Stimulated activated CD8-positive, alpha-beta memory T cell treated with anti-CD3 and anti-CD28 coated beads, Interleukin-4, amount 100 ng/mL, for 4 hours (primary cell): ENCODE data around the gene GAS7.

Experiments used
- DNase-seq, 2 donors: peaks; one replicate each; pipeline ENCODE4 v3.0.0-alpha.2; 2020; ENCODE audit warnings: low read depth in 2 of 2, low spot score in 1 of 2

GAS7 gene

DNA sequence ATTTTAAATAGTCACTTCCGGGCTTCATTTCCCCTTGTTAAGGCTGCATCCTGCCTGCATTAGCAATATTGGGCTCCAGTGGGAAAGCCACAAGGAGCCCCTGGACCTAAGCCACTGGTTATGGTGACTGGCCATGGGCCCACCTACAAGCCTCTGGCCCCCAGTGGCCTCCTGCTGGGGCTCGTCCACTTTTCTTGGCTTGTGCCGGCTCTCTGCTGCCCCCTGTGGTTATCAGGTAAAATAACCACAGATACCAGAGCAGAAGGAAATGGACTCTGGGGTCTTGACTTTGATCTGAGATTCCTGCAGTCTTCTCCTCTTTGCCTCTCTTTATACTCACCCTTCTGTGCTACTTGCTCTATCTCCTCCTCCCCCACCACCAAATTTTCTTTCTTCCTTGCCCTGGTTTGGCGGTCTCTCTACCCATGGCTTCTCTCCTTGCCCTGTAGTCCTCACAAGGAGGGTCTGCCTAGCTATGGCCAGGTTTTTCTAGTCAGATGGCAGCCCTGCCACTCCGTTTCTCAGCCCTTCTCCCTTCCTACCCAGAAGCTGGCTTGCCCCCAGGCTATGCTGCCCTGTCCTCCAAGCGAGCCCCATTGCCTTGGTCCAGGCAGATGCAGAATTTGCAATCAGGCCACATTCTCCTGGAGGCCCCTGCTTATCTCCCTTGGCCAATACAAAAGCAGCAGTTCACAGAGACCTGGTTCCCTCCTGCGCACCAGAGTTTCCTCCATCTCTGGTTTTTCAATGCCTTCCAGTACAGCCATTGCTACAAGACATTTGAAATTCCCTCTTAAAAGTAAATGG is 210.4 kb downstream of the GAS7 start:
- no peak for DNase-seq

DNA sequence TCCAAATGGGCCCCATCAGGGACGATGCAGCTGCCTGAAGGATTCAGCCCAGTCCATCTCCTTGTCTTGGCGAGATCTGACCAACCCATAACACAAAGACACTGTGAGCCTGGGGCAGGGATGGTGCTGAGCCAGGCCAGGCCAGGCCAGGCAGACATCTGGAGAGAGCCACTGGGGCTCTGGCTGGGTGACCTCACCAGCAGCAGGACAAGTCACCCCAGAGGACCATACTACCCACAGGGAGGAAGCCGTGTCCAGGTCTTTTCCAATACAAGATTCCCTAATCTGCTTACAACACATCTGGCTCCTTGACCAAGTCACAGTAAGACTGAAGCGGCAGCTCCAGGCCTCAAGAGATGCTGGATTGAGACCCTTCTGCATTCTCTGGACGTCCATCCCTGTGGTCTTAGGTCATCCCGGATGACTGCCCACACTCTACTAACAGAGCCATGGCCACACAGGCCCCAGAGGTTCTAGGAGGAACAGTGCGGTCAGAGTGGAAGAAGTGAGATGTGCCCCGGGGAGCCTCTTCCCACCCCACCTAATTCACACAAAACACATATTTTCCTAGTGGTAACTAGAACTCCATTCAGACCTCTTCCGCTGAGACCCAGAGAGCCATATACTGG is 211.5 kb downstream of the GAS7 start:
- no peak for DNase-seq

GRCh38 chr17:9985646-9986045 is 212.8 kb downstream of the GAS7 start:
- no peak for DNase-seq

- no peak for DNase-seq
Observed at GRCh38 chr17:9984768-9985167, 213.6 kb downstream of the GAS7 start.

DNA sequence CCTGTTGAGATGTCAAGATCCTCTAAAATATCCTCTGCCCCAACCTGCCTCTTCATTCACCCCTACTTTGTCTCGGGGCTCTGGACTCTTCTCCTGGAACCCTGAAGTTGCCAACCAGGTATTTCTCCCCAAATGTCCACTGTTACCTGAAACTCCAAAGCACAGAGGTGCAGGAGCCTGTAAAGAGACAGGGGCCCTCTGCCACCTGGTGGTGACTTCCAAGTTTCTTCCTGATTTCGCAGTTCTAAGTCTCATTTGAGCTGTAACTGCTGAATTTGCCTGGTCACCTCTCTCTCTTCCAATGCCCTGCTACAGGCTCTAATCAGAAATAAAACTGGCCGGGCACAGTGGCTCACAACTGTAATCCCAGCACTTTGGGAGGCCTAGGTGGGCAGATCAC is 216.2 kb downstream of the GAS7 start:
- DNase-seq = no peak

DNA sequence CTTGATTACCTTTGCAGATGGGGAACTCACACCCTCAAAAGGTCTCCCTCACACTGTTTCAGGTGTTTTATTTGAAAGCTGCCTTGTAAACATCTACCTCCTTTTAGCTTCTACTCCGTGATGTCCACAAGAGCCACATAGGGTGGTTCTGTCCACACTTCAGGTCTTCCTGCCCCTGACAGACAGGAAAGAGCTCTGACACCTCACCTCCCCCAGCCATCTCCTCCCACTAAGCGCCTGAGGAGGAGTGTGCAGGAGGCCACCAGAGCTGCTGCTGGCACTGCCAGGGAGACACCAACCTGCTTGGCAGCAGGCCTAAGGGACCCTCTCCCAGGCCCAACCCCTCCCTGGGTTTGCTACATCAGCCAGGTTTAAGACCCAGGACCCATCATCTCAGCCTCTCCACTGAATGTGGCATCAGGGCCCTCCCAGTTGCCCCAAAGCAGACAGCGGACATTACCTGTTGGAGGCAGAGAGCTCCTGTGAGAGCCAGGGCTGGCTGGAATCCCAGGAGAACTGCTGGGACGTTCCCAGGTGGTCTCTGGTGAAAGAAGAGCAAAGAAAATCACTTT is 217.0 kb downstream of the GAS7 start:
- no peak for DNase-seq

DNA sequence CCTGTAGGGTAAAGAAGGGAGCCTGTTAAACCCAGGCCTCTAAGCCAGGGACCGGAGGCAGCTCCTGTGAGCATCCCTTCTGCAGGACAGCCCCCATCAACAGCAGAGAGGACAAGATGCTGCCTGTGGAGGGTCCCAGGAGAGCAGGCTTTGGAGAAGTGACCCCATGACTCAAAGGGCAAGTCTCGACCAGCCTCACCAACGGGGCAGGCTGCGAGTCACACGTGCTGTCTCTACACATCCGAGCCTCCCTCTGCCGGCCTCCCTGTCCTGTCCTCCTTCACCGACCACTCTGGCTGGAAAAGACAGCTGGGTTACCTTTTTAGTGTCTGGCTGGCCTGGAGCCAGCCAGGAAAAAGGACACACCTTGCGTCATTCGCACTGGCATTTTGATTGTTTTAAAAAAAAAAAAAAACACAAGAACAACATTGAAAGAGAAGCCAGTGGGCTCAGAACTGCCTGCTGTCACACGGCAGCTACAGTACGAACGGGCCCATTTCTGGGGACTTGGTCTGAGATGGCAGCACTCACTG is 218.9 kb downstream of the GAS7 start:
- DNase-seq = no peak

DNA sequence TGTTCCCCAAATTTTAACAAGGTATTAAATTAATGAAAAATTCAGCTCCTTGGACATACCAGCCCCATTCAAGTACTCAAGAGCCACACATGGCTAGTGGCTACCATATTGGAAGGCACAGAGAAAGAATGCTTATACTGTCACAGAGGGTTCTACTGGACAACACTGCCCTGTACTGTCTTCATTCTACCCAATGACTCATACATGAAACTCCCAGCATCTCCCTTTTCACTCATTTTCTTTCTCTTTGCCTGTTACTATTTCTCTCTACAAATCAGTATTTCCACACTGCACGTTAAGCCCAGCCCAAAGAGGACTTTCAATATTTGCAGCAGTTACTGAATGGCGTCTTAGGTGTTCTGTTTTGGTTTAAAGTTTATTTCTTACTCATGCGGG is 221.2 kb downstream of the GAS7 start:
- DNase-seq = no peak

DNA sequence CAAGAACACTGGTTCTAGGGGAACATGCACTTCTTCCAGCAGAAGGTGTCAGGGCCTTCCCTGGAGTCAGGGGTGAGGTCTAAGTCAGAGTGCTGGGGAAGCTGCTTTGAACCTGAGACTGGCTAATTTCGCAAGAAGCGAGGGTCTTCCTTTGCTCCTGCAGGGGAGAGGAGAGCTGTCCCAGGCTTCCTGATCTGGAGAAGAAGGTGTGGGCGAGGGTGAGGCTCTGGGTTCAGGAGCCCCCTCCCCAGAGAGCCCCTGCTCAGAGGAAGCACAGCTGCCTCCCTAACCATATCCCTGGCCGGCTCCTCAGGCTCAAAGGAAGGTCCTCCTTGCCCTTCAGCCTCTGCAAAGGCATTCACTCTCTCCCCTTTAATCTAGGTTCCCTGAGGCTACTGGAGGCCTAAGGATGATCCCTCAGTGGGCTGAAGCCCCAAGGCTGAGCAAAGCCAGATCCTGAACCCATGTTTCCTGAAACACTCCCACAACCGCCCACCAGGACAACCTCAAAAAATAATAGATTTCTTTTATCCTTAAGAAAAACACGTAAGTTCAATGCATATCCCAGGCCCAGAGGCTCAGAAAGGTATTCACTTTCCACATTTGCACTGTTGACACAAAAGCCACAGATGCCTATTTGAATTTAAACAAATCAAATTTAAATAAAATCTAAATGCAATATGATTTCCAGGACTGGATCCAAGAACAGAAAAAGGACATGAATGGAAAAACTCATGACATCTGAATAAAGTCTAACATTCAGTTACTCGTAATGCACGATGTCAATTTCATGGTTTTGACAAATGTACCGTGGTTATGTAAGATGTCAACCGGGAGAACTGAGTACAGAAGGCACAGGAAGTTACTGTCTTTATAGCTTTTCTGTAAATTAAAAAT is 221.9 kb downstream of the GAS7 start:
- no peak for DNase-seq

DNA sequence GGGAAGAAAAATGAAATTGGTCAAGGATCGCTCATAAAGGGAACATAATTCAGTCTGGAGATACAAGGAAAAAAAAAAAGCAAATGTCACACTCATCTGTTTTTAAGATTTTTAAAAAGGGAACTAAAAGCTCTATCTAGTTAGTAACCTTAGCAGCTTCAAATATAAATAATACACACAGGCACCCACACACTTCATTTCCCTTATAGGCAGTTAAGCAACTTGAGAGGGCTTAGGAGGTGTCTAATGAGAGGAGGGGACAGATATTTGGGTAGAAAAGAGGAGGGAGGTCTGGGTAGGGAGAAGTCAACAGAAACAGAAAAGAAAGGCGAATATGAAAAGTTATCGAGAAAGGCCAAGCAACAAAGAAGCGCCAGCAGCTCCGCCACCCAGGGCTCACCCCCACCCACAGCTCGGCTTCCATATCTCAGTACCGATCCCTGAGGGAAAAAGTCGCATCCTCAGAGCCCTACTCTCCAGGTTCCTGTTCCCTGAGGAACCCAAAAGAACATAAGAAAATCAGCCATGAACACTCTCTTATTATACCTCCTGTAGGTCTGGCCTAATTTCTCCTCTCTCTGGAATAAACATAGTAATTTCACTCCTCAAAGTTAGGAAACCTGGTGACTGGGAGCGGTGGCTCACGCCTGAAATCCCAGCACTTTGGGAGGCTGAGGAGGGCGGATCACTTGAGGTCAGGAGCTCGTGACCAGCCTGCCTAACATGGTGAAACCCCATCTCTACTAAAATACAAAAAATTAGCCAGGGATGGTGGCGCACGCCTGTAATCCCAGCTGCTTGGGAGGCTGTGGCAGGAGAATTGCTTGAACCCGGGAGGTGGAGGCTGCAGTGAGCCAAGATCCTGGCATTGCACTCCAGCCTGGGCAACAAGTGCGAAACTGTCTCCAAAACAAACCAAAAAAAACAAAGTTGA is 223.7 kb downstream of the GAS7 start:
- DNase-seq = no peak

DNA sequence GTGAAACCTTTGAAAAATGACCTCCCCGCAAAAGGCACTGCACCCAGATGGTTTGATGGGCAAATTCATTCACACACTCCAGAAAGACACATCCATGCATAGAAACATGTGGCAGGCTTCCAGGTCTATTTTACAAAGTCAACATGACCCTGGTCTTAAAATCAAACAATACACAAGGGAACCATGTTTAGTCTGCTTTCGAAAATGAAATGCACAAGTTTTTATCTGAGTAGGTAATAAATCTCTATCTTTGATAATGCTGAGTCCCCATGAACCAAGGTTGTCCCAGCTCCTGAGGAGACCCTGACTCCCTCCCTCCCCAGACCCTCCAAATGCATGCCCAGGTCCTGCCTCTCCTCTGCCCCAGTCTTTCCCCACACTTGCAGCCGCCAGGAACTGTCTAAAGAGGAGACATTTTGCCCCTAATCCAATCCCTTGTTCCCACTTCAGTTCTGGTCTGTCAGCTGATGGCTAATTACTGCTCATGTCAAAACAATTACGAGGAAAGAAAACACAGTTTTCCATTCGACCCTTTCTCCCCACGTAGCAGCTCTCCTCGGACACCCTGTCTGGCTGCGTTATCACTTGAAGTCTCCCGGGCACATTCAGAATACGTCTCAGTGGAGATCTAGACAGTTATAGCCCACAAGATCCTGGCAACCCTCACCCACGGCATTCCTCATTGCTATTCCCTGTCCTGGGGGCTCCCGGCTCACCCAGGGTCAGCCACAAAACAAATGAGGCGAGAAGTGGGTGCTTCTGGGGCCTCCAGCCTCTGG is 224.5 kb downstream of the GAS7 start:
- DNase-seq = no peak

- DNase-seq = no peak
Observed at GRCh38 chr17:9971991-9972390, 226.4 kb downstream of the GAS7 start.

DNA sequence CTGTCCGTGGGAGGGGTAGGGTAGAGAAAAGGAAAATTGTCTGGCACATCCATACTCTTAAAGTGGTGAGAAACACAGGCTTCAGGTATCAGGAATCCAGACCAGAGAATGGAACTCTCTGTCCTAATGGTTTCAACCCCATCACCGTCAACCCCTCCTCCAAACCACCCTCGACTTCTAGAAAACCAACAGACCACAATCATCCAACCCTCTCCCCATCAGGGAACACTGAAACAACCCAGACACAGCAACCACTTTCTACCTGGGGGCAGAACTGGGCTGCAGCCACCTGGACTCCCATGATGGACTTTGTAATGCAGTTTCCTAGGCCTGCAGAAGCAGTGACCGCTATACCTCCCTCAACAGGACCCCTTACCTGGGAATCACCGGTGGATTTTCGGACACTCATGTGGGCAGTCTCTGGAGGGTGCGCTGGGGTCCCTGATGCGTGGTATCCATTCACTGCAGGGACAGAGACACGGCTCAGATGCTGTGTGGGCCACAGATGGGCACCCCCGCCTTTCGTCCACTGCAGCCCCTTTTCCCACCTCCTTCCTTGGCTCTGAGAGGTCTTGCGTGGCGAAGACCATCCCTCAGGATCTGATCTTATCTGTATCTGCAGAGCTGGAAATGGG is 229.0 kb downstream of the GAS7 start:
- DNase-seq = no peak

- DNase-seq = no peak
Observed at GRCh38 chr17:9968881-9969280, 229.5 kb downstream of the GAS7 start.

DNA sequence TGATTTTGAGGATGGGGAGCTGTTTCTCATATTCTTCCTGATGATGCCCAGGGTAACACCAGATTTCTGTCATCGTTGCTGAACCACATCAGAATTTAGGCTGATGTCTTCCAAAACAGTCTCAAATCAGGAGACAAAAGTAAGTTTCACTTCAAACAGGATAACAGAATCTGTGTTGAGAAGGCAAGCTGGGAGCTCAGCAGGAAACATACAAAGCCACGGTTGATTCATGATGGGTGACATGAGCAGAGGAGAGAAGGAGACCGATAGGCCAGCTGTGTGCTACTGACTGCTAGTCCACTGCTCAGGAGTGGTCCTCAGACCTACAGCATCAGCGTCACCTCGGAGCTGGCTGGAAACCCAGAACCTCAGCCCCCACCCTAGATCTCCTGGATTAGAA is 230.4 kb downstream of the GAS7 start:
- DNase-seq = no peak

- no peak for DNase-seq
Observed at GRCh38 chr17:9959377-9959981, 238.9 kb downstream of the GAS7 start.

GRCh38 chr17:9958586-9959281 is 239.7 kb downstream of the GAS7 start:
- no peak for DNase-seq

DNA sequence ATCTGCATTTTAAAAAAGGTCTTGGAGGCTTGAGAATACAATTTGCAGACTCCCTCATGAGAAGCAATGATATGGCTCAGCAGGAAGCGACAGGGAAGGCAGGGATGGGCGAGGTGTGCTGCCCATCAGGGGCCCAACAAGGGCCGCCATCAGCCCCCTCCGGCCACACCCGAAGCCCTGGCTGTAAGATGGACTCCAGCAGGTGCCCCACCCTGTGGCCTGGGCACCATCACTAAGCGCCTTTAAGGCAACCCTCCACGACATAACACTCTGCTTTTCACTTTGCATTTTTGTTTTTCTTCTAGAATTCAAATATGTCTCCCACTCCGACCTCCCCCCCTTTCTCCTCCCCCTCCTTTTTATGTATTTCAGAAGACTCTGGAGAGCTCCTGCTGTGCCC is 241.2 kb downstream of the GAS7 start:
- no peak for DNase-seq
